GM23338 (cell line): ENCODE results near the gene AKAP9. TPM values are rescaled to one million over a fixed set of nuclear protein-coding genes. Genes with fewer than 3 reads are reported as not detected.
"Not testable (repeated sequence)": the region's sequence is repeated elsewhere in the genome, so short reads cannot be mapped to it uniquely, and the experiment has no call there.

Experiments used
- ATAC-seq: fragments of 200-7000 bp; cut with Tn5 transposase; 3 replicates; pipeline ENCODE4 v1.9.1; 2020
- DNase-seq: peaks from one replicate; pipeline ENCODE4 v3.0.0-alpha.2; 2015; ENCODE audit warnings: low spot score
- H2AFZ ChIP-seq: fragments of 200-600 bp; sonication (generic); 2 replicates; pipeline ENCODE4 v1.8.0; 2016; ENCODE audit warnings: antibody characterized with exemption, mild to moderate bottlenecking, moderate library complexity
- H3F3A ChIP-seq: fragments of 200-600 bp; sonication (generic); replicated peaks from 2 replicates; pipeline ENCODE4 v1.8.0; 2017; ENCODE audit warnings: antibody characterized with exemption, mixed run types, low read depth
- H3K27ac ChIP-seq: fragments of 200-600 bp; sonication (generic); 2 replicates; pipeline ENCODE4 v1.6.1; 2016; ENCODE audit warnings: low read depth
- H3K27me3 ChIP-seq: fragments of 200-600 bp; sonication (generic); 2 replicates; pipeline ENCODE4 v1.8.0; 2016; ENCODE audit warnings: mild to moderate bottlenecking, mixed run types, moderate library complexity; ENCODE audit not compliant: insufficient read depth
- H3K36me3 ChIP-seq: fragments of 200-600 bp; sonication (generic); 2 replicates; pipeline ENCODE4 v1.8.0; 2016; ENCODE audit warnings: mild to moderate bottlenecking; ENCODE audit not compliant: insufficient read depth
- H3K4me1 ChIP-seq: fragments of 200-600 bp; sonication (generic); 2 replicates; pipeline ENCODE4 v1.8.0; 2016; ENCODE audit warnings: mild to moderate bottlenecking, moderate library complexity; ENCODE audit not compliant: insufficient read depth
- H3K4me2 ChIP-seq: fragments of 200-600 bp; sonication (generic); 2 replicates; pipeline ENCODE4 v1.7.1; 2017; ENCODE audit warnings: mixed run types
- H3K4me3 ChIP-seq: fragments of 200-600 bp; sonication (generic); 2 replicates; pipeline ENCODE4 v1.6.1; 2016; ENCODE audit warnings: mixed run types
- H3K79me2 ChIP-seq: fragments of 200-600 bp; sonication (generic); replicated peaks from 2 replicates; pipeline ENCODE4 v1.8.0; 2017; ENCODE audit warnings: mild to moderate bottlenecking; ENCODE audit not compliant: insufficient read depth
- H3K9me2 ChIP-seq: fragments of 200-600 bp; sonication (generic); 2 replicates; pipeline ENCODE4 v1.8.0; 2017; ENCODE audit not compliant: insufficient read depth
- H4K20me1 ChIP-seq: fragments of 200-600 bp; sonication (generic); replicated peaks from 2 replicates; pipeline ENCODE4 v1.8.0; 2017; ENCODE audit warnings: mild to moderate bottlenecking; ENCODE audit not compliant: insufficient read depth
- H3K27ac Mint-ChIP-seq: 2 replicates; pipeline ENCODE4 v1.8.0; 2020; ENCODE audit warnings: inconsistent platforms, mild to moderate bottlenecking, moderate library complexity, mixed read lengths
- H3K27me3 Mint-ChIP-seq: 3 replicates; pipeline ENCODE4 v1.8.0; 2022; ENCODE audit warnings: low read depth, mild to moderate bottlenecking, moderate library complexity, mixed read lengths, inconsistent platforms; ENCODE audit not compliant: insufficient read depth, poor library complexity
- H3K36me3 Mint-ChIP-seq: 3 replicates; pipeline ENCODE4 v1.8.0; 2021; ENCODE audit warnings: low read depth, mild to moderate bottlenecking, inconsistent platforms, moderate library complexity, mixed read lengths
- H3K4me1 Mint-ChIP-seq: 3 replicates; pipeline ENCODE4 v1.8.0; 2020; ENCODE audit warnings: mild to moderate bottlenecking, inconsistent platforms, mixed read lengths
- H3K4me3 Mint-ChIP-seq: 3 replicates; pipeline ENCODE4 v1.8.0; 2021; ENCODE audit warnings: moderate library complexity, mild to moderate bottlenecking, inconsistent platforms, mixed read lengths
- H3K9me3 Mint-ChIP-seq: 3 replicates; pipeline ENCODE4 v1.8.0; 2020; ENCODE audit warnings: moderate library complexity, mild to moderate bottlenecking, inconsistent platforms, mixed read lengths
- CREB1 ChIP-seq: fragments of 250-450 bp; sonication (Bioruptor Pico); IDR thresholded peaks from 2 replicates; pipeline ENCODE4 v1.5.0; 2020; ENCODE audit warnings: low read depth, mild to moderate bottlenecking, moderate library complexity
- ETS1 ChIP-seq: IDR thresholded peaks from 2 replicates; pipeline ENCODE4 v1.6.1; 2016; ENCODE audit warnings: antibody characterized with exemption
- EZH2 ChIP-seq: fragments of 200-600 bp; sonication (generic); IDR thresholded peaks from one replicate; pipeline ENCODE4 v1.8.0; 2017; ENCODE audit warnings: antibody characterized with exemption, mild to moderate bottlenecking, low read depth; ENCODE audit not compliant: unreplicated experiment
- EZH2phosphoT487 ChIP-seq: fragments of 200-600 bp; sonication (generic); IDR thresholded peaks from one replicate; pipeline ENCODE4 v1.8.1; 2018; ENCODE audit warnings: antibody characterized with exemption; ENCODE audit not compliant: unreplicated experiment
- JUNB ChIP-seq: IDR thresholded peaks from one replicate; pipeline ENCODE4 v1.6.1; 2016; ENCODE audit warnings: antibody characterized with exemption; ENCODE audit not compliant: unreplicated experiment
- NANOG ChIP-seq: IDR thresholded peaks from 2 replicates; pipeline ENCODE4 v1.6.1; 2016; ENCODE audit warnings: antibody characterized with exemption, borderline replicate concordance
- POLR2AphosphoS5 ChIP-seq: IDR thresholded peaks from 2 replicates; pipeline ENCODE4 v1.6.1; 2016; ENCODE audit warnings: antibody characterized with exemption, low read depth
- STAT1 ChIP-seq: IDR thresholded peaks from one replicate; pipeline ENCODE4 v1.6.1; 2016; ENCODE audit warnings: antibody characterized with exemption; ENCODE audit not compliant: unreplicated experiment
- ZNF114 ChIP-seq: fragments of 250-450 bp; sonication (Bioruptor Pico); IDR thresholded peaks from 2 replicates; pipeline ENCODE4 v1.5.0; 2020; ENCODE audit warnings: mild to moderate bottlenecking, moderate library complexity
- ZNF331 ChIP-seq: fragments of 250-450 bp; sonication (Bioruptor Pico); IDR thresholded peaks from 2 replicates; pipeline ENCODE4 v1.5.0; 2020; ENCODE audit warnings: low read depth, mild to moderate bottlenecking, moderate library complexity
- ZNF462 ChIP-seq: fragments of 250-450 bp; sonication (Bioruptor Pico); IDR thresholded peaks from 2 replicates; pipeline ENCODE4 v1.5.0; 2020; ENCODE audit warnings: mild to moderate bottlenecking, moderate library complexity
- polyA plus RNA-seq: library from polyadenylated mRNA; unstranded; fragments of >200 nt; fragmentation: Nextera tagmentation; extraction: Ambion mirVana; gene quantifications from 2 replicates; pipeline ENCODE4 v1.2.1, GENCODE V29; 2016
- total RNA-seq: library from RNA; depleted of rRNA; stranded (reverse); fragments of >200 nt; shearing (Covaris generic); gene quantifications from 2 replicates; pipeline ENCODE4 v1.2.3, GENCODE V29; 2014
- TF ChIP-seq, protein P1 (sequence below): IDR thresholded peaks from one replicate; pipeline ENCODE4 v1.6.1; 2018; ENCODE audit warnings: antibody characterized with exemption; ENCODE audit not compliant: unreplicated experiment

Gene AKAP9
- total and polyA plus RNA-seq, 2 experiments from 2014 or later = 33.5 to 67.4 TPM

- Mint-ChIP-seq H3K27me3 (no peaks in the 10 kb centered on the region), H3K27ac (no peak overlapping the region), H3K4me3 (no peak overlapping the region), H3K4me1 (no peaks in the 10 kb centered on the region), H3K36me3 (peaks cover 59% of the 10 kb centered on the region), H3K9me3 (peaks cover 19% of the 10 kb centered on the region)
- no peak overlapping the region for H2AFZ ChIP-seq
- no peaks in the 10 kb centered on the region for H3K9me2 ChIP-seq
- no peaks in the 10 kb centered on the region for H4K20me1 ChIP-seq
- no peaks in the 10 kb centered on the region for H3K4me1 ChIP-seq
- H3K79me2 ChIP-seq = no peaks in the 10 kb centered on the region
- no peak overlapping the region for H3K4me3 ChIP-seq
- DNase-seq (no peak), ATAC-seq (no peak)
- H3K27ac ChIP-seq = no peak overlapping the region
- no peak overlapping the region for H3K4me2 ChIP-seq
- no peaks in the 10 kb centered on the region for H3F3A ChIP-seq
- no peaks in the 10 kb centered on the region for H3K27me3 ChIP-seq
- TF ChIP-seq STAT1 (no peak), EZH2 (no peak), ZNF114 (CRISPR knock-in tag) (no peak), ZNF331 (no peak), NANOG (no peak), CREB1 (CRISPR knock-in tag) (no peak), ETS1 (no peak), JUNB (no peak), ZNF462 (no peak), POLR2AphosphoS5 (no peak), EZH2phosphoT487 (no peak)
- TF ChIP-seq, protein P1, sequence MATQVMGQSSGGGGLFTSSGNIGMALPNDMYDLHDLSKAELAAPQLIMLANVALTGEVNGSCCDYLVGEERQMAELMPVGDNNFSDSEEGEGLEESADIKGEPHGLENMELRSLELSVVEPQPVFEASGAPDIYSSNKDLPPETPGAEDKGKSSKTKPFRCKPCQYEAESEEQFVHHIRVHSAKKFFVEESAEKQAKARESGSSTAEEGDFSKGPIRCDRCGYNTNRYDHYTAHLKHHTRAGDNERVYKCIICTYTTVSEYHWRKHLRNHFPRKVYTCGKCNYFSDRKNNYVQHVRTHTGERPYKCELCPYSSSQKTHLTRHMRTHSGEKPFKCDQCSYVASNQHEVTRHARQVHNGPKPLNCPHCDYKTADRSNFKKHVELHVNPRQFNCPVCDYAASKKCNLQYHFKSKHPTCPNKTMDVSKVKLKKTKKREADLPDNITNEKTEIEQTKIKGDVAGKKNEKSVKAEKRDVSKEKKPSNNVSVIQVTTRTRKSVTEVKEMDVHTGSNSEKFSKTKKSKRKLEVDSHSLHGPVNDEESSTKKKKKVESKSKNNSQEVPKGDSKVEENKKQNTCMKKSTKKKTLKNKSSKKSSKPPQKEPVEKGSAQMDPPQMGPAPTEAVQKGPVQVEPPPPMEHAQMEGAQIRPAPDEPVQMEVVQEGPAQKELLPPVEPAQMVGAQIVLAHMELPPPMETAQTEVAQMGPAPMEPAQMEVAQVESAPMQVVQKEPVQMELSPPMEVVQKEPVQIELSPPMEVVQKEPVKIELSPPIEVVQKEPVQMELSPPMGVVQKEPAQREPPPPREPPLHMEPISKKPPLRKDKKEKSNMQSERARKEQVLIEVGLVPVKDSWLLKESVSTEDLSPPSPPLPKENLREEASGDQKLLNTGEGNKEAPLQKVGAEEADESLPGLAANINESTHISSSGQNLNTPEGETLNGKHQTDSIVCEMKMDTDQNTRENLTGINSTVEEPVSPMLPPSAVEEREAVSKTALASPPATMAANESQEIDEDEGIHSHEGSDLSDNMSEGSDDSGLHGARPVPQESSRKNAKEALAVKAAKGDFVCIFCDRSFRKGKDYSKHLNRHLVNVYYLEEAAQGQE = no peak
- H3K36me3 ChIP-seq = peaks cover 5% of the 10 kb centered on the region; the same call in 1 of the 2 replicates
These were observed 84.6 kb downstream of the AKAP9 start for GRCh38 chr7:92025260-92025659.

- not testable (repeated sequence) for DNase-seq, H3K27ac ChIP-seq, H3K4me1 ChIP-seq, H3K9me2 ChIP-seq, H3K27me3 Mint-ChIP-seq, ATAC-seq, H3K27me3 ChIP-seq, H3K79me2 ChIP-seq, H3K4me2 ChIP-seq, H3K27ac Mint-ChIP-seq, H3K36me3 ChIP-seq, H4K20me1 ChIP-seq, H2AFZ ChIP-seq, H3F3A ChIP-seq, H3K4me3 ChIP-seq, H3K4me3 Mint-ChIP-seq, H3K4me1 Mint-ChIP-seq
- Mint-ChIP-seq H3K9me3 (peaks cover 19% of the 10 kb centered on the region), H3K36me3 (peaks cover 59% of the 10 kb centered on the region)
These were observed 86.0 kb downstream of the AKAP9 start for GRCh38 chr7:92026635-92027034.
